ENCODE measurements around the gene CORO2B. TPM values are rescaled to one million over a fixed set of nuclear protein-coding genes. Genes with fewer than 3 reads are reported as not detected.
A peak's percentile ranks its signal among the peaks of the same experiment; 100 is the strongest.

The CORO2B gene
- total and polyA plus RNA-seq, 8 donors = 3.0 to 27.7 (median 21.0) TPM

GRCh38 chr15:68550498-68551295 lies 28.1 kb upstream of the CORO2B start:
- ATAC-seq = peak; percentile 83
- TF ChIP-seq, protein P1, sequence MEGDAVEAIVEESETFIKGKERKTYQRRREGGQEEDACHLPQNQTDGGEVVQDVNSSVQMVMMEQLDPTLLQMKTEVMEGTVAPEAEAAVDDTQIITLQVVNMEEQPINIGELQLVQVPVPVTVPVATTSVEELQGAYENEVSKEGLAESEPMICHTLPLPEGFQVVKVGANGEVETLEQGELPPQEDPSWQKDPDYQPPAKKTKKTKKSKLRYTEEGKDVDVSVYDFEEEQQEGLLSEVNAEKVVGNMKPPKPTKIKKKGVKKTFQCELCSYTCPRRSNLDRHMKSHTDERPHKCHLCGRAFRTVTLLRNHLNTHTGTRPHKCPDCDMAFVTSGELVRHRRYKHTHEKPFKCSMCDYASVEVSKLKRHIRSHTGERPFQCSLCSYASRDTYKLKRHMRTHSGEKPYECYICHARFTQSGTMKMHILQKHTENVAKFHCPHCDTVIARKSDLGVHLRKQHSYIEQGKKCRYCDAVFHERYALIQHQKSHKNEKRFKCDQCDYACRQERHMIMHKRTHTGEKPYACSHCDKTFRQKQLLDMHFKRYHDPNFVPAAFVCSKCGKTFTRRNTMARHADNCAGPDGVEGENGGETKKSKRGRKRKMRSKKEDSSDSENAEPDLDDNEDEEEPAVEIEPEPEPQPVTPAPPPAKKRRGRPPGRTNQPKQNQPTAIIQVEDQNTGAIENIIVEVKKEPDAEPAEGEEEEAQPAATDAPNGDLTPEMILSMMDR (IDR thresholded peaks at IDR 0.05) = peak; percentile 92 to 94

DNA sequence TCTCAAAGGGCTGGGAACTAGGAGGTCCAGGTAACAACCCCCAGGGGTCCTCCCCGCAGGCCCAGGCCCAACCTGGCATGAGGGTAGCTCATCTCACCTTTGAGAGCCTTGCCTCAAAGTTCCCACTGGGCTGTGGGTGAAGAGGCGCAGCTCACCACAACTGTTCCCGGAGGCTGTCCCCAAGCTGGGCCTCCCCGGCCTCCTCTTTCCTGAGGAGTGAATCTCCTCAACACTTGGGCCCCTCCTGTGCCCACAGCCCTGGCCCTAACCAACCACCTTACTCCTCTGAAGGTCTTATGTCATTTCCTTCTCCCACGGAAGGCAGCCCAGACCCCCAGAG lies 27.5 kb upstream of the CORO2B start:
- no peak overlapping the region for H3K4me3 ChIP-seq
- no peaks in the 10 kb centered on the region for H3K4me1 ChIP-seq
- intact Hi-C loops (cut with DNase I) = loop anchor here (5.0 to 10.0 kb wide), 2 partner anchors 104 to 326 kb away; no protein-coding TSS in a partner anchor
- DNase-seq (peak in 1 of 4 donors; percentile 50), ATAC-seq (no peak)
- TF ChIP-seq, protein P1 (IDR thresholded peaks at IDR 0.05) = no peak
- H3K9me3 ChIP-seq = no peaks in the 10 kb centered on the region
- H3K27ac ChIP-seq = no peak overlapping the region
- H3K36me3 ChIP-seq = no peaks in the 10 kb centered on the region
- H3K27me3 ChIP-seq = peaks cover 0 to 10% of the 10 kb centered on the region in 2 donors

More at GRCh38 chr15:68550498-68551295, 28.1 kb upstream of the CORO2B start:
- Histone ChIP-seq H3K36me3 (no peaks in the 10 kb centered on the region), H3K4me1 (no peaks in the 10 kb centered on the region), H3K4me3 (no peak overlapping the region), H3K9me3 (no peaks in the 10 kb centered on the region), H3K27ac (no peak overlapping the region), H3K27me3 (peaks cover 0 to 10% of the 10 kb centered on the region in 2 donors)
- peak; percentile 33 to 76 (median 70) for DNase-seq
- intact Hi-C loops (cut with DNase I) = loop anchor here (5.0 to 10.0 kb wide), 2 partner anchors 104 to 327 kb away; no protein-coding TSS in a partner anchor

GRCh38 chr15:68552344-68552743 lies 26.4 kb upstream of the CORO2B start:
- TF ChIP-seq, protein P1 (IDR thresholded peaks at IDR 0.05) = no peak
- no peaks in the 10 kb centered on the region for H3K36me3 ChIP-seq
- intact Hi-C loops (cut with DNase I) = loop anchor here (5.0 to 10.0 kb wide), 2 partner anchors 102 to 325 kb away; no protein-coding TSS in a partner anchor
- DNase-seq = no peak
- no peak for ATAC-seq
- no peaks in the 10 kb centered on the region for H3K4me1 ChIP-seq
- H3K4me3 ChIP-seq = no peak overlapping the region
- peaks cover 0 to 10% of the 10 kb centered on the region in 2 donors for H3K27me3 ChIP-seq
- no peak overlapping the region for H3K27ac ChIP-seq
- H3K9me3 ChIP-seq = no peaks in the 10 kb centered on the region

GRCh38 chr15:68552773-68553172 lies 26.0 kb upstream of the CORO2B start:
- intact Hi-C loops (cut with DNase I) = loop anchor here (5.0 to 10.0 kb wide), 2 partner anchors 102 to 325 kb away; no protein-coding TSS in a partner anchor
- H3K36me3 ChIP-seq = no peaks in the 10 kb centered on the region
- no peaks in the 10 kb centered on the region for H3K4me1 ChIP-seq

More at GRCh38 chr15:68552773-68553172, 26.0 kb upstream of the CORO2B start:
- H3K4me3 ChIP-seq = no peak overlapping the region
- peak in 1 of 4 donors; percentile 51 for DNase-seq
- no peak for ATAC-seq
- no peak overlapping the region for H3K27ac ChIP-seq
- H3K9me3 ChIP-seq = no peaks in the 10 kb centered on the region
- TF ChIP-seq, protein P1 (IDR thresholded peaks at IDR 0.05) = no peak
- peaks cover 0 to 14% of the 10 kb centered on the region in 2 donors for H3K27me3 ChIP-seq
